Activated gamma-delta T cell (primary cell): Measurements from ENCODE around the gene TBC1D21.
A peak's percentile ranks its signal among the peaks of the same experiment; 100 is the strongest.

Source experiments
- DNase-seq: peaks from one replicate; lab custom pipeline; 2025; lab: John Stamatoyannopoulos, UW

The TBC1D21 gene

DNA sequence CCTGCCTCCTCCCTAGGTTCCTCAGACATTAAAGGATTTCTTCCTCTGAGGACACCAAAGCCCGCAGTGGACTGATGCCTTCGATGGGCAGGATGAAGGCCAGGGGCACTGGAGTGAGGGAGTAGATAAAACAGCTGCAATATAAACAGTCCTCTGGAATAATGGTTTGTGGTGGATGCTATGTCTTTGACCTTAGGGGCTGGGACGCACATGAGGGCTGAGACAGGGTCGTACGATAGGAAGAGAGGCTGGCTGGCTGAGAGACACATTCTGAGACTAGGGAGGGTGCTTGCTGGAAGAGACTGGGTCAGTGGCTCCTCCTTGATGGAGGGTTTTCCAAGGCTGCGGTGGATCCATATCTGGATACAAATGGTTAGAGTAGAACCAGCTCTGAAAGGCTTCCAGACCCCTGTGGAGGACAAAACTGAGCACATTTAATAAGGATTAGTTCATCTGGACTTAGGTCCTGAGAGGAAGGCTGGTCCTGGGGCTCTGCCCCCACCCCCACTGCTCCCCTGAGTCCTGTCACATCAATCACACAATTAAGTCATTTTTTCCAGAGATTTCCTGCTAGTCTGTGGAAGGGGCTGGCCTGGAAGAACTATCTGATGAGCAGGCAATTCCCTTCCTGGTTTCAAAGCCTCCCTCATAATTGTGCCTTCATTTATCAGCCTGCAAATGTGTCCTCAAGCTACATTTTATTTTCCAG, 15.8 kb downstream of the TBC1D21 start:
- DNase-seq = no peak

DNA sequence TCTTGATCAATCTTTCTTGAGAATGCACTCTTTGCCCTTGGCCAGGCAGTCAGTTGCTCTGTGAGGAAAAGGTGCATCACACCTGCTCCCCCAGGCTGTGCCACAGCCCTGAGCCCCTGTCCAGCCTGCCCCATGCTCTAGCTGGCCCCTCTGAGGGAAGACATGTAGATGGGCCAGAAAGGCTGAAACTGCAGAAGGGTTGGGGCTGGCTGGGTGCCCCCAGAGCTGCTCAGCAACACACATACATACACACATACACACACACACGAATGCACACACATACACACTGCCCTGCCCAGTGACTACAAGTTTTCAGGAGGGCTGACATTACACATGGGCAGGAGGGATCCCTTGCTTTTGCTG, 16.4 kb downstream of the TBC1D21 start:
- no peak for DNase-seq

DNA sequence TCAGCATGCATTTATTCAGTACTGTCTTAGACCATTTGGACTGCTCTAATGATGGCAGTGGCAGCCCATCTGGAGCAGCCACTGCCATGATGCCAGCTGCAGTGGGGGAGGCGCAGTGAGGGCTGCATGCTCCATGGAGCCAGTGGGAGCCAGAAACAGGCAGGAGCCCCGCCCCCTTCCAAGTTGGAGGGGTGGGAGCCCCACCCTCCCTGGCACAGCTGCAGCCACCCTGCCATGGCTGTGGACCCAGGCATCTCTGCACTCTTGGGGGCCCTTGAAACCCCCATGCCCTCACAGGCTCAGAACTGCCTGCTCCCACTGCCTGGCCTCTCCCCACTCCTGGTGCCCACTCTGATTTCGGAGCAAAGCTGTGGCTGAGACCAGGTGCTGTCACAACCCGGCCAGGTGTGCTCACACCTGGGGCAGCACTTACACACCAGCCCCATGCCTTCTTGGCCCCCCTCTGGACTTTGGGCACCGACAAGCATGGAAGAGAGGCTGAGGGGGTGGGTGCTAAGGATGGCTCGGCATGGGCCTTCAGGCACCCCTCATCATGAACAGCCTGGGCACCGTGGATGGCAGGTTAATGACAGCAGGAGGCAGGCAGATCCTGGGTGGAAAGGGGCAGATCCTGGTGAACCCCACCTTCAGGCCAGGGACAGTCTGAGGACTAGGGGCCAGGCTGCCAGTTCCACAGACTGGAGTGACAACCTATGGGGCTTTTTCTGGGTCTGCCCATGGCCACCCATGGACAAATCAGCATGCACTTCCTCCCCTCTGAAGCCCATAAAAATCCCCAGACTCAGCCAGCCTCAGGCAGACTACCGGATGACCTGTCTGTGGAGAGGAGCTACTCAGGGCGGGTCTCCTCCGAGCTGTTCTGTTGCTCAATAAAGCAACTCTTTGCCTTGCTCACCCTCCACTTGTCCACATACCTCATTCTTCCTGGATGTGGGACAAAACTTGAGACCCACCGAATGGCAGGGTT, 18.3 kb downstream of the TBC1D21 start:
- DNase-seq = no peak

DNA sequence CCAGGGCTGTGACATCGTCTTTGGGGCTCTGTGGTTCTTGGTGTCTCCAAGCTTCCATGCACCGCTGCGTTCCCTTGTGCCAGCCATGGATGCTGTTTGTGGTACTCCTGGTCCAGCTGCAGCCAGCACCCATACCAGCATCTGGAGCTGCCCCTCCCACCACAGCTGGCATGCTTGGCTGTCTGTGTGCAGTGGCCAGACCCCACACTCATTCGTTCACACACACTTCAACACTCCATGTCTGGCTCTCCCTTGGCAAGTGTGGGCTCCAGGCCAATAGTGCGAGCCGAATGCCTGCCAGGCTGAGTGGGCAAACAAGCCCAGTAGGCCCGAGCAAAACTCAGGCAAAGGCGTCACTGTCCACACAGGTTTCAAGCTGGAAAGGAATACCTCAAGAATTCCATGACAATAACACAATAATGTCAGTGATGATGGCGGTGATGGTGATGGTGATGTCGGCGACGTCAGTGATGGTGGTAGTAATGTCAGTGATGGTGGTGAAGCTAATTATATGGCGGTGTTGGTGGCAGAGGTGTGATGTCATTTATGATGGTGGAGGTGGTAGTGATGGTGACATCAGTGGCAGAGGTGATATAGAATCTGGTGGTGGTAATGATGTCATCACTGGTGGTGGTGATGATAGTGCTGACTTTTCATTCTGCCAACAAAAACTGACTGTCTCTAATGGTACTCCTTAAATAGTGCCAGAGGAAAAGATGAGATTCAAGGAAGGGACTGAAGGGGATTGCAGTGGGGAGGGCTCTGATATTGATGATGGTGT, 19.3 kb downstream of the TBC1D21 start:
- DNase-seq = no peak

DNA sequence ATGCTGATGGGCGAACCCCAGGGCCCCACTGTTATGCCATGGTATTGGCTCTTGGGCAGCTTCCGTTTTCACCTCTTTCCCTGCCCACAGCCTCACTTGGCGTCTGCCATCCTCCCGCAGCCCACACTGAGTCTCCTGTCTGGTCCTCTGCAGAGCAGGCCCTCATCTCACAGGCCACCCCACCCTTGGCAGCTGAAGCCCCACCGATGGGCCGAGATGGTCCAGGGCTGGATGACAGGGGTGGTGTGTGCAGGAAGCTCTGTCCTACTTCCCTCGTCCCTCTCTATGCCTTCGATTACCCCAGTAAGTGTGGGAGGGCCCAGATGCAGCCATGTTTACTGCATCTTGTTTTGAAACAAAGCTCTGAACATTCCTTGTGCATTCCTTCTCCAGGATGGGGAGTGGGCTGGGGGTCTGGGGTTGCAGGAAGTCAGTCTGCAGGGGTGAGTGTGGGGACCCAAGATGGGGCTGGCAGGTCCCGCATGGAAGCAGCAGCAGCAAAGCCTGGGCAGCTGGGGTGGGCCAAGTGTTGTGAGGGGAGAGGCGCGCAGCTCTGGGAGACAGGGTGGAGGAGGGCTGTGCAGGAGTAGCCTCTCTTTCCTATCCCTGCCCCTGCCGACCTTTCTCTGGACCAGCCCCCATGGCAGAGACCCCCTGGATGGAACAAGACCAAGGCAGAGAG, 20.9 kb downstream of the TBC1D21 start:
- DNase-seq = no peak

DNA sequence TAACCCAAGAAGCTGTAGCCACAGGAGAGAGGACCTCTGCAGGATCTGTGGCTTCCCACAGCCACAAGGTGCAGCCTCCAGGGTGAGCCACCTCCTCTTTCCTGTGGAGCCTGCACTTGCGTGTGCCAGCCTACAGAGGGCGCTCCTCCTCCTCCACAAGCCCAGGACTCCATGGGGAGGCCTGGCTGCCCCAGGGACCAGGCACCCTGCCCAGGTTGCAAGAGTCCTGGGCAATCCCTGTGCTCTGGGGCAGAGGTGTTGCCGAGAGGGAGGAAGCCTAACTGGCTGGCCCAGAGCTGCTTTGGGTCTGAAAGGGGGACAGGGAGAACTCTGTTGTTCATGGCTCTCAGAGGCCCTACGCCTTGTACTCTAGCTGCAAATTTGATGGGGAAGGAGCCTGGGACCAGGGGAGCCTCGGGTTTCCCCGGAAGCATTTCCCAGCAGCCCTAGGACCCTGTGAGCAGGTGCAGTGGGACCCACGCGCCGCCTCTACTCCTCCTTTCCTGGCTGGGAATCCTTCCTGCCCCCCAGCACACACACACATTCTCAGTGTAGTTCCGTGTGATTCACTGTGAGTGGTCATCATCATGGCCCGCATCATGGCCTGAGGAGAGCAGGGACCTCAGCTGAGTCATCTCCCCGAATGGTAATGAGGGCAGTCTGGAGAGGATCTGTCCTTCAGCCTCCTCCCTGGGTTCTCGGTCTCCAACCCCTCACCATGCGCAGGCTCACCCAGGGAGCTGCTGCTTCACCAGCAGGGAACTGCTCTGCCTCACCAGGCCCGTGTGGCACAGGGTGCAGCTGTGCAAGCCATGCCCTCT, 24.3 kb downstream of the TBC1D21 start:
- no peak for DNase-seq

DNA sequence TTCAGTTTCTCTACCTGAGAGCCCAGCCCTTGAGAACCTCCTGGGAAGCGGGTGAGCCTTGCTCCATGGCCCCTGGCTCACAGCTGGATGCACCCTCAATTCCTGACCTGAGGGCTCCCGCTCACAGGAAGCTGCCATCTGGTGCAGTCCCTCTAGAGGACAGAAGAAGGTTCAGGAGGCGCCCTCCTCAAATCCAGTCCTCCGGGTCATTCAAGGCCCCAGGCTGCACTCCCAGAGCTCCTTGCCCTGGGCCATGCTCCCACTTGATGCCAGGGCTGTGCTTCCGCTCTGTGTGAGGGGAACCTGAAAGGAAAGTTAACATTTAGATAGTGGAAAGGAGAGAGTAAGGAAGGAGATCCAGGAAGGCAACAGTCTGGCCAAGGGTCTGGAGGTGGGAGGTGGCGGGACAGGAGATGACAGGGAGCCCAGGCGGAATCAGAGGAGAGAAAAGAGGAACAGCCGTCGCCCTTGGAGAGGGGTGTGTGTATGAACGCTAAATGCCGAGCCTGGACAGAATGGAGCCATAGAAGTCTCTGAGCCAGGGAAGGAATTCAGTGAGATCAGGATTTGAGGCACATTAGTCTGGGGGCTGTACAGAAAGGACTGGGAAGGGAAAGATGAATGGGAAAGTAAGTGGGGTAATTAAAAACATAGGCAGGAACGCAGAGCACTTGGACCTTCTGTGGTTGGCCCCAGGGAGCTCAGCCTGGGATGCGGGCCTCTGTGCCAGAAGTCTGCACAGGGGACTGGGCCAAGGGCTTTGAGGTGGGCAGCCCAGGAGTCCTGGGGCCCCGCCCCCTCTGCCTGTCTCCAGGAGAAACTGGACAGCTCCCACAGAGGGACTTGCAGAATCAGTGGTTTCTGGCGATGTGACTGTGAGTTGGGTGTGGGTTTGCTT, 26.1 kb downstream of the TBC1D21 start:
- DNase-seq = no peak

DNA sequence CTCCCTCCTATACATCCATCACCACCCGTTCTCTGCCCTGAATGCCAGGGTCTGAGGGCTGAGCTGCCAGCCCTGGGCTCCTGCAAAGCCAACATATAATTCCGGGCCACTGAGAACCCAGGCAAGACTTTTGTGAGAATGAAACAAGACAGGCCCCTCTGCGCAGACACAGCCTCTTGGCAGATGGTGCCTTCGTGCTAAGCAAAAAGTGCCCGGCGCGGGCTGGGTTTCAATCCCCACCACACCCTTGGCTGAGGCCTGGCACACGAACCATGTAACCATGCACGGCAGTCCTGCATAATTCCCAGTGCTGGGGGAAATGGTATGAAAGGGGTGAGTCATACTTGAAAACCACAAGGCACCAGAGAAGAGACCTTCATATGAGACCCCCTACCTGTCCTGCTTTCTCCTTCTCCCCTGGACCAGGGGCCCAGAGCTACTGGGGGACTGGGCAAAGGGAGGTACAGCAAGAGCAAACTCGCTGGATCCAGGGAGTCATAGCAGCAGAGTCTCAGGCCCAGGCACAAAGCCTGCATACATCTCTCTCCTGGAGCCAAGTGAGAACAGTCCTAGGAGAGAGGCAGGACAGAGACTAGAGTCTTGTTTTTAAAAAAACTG, 26.8 kb downstream of the TBC1D21 start:
- DNase-seq = no peak

DNA sequence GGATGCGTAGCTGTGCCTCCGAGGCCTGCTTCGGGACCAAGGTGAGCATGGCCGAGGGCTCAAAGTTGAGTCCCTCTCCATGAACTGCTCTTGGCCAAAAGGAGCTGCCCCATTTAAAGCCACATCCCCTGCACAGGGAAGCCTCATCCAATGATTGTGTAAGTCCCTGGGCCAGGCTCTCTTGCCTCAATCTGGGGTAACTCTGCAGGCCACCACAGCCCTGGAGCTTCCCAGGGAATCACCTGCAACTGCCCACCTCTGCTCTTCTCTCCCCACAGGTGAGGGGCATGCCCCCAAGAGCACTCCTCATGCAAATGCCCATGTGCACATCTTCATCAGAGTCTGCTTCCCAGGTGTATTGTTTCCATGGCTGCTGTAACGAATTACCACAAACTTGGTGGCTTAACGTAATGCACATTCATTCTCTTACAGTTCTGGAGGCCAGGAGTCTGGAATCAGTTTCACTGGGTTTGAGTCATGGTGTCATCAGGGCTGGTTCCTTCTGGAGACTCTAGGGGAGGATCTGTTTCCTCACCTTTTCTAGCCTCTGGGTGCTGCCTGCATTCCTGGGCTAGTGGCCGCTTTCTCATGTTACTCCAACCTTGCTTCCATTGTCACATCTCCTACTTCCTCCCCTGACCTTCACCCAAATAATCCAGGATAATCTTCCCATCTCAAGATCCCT, 27.9 kb downstream of the TBC1D21 start:
- DNase-seq = no peak

DNA sequence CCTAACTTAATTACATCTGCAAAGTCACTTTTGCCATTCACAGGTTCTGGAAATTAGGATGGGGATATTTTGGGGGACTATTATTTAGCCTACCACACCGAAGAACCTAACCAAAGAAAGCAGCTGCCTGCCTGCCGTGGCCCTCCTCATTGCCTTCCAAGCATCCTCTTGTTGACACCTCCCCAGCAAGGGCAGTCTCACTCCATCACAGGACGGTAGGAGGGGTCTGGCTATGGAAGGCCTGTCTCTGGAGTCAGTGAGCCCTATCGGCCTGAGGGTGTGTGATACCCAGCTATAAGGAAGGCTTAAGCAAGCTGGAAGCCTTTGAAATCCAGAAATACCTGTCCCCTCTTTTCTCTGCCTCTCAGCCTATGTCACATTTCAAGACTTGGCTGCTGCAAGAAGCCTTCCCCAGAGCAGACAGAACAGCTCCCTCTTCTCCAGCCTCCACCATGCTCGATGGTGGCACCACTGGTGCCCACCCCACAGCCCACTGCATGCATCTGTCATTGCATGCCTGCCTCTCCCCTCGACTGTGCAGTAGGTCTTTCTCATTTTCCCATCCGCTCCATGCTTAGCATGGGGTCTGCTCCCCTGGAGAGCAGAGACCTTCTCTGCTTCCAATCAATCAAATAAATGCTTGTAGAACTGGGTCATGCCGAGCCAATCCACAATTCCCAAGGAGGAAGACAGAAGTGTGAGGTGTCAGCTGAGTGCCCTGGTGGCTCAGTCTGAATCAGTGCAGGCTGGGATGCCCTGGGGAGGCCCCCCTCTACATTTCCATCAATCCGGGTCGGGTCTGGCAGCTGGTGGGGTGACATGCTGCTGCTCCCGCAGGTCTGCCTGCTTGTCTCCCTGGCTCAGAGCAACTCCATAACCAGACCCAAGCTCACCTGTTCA, 29.0 kb downstream of the TBC1D21 start:
- DNase-seq = no peak

DNA sequence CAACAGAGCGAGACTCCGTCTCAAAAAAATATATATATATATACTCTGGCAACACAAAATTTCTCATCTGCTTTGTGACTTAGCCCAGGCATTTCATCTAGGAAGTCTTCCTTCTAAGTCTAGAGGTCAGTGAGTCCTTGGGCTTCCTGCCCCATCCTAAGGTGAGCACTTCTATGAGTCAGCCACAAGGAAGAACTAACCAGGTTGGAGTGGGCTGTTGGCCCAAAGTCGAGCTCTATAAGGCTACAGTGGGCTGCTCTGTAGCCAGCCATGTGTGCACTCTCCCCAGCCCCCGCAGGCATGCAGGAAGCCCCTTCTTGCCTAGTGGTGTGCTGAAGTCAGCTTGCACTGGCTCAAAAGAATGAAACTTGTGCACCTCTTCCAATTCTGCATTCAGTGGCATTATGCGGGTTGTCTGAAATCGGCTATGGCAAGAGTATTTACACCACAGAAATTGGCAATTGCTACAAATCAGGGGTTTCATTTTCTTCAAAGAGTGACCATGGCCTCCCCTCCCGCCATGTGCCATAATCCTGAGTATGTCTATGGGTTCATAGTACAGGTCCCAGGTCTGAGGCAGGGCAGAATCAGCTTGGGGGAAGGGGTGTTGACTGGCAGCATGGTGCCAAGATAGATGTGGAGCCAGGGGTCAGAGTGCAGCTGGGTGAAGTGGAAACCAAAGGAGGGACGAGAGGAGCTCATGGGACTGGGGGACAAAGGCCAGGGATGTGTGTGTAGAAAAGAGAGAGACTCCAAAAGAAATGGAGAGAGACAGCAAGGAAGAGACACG, 30.9 kb downstream of the TBC1D21 start:
- no peak for DNase-seq

DNA sequence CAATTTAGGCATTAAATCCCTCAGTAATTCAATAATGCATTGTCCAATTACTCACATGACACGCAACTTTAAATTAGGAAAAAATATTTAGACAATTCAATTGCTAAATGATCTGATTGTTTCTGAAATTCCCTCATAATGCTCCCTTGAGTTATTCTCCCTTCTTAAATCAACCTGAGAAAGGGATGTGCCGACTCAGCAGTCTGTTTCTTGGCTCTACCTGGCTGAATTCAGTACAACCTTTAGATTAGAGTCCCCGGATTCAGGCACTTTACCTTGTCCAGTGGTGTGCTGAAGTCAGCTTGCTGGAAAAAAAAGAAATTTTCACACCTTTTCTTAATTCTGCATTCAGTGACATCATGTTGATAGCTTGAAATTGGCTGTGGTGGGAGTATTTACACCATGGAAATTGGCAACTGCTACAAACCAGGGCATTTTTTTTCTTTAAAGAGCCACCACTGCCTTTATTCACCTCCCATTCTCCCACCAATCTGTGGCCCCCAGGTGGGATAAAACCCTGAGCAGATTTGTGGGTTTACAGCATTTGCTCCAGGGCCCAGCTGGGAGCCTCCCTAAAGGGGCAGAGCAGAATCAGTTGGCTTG, 32.0 kb downstream of the TBC1D21 start:
- DNase-seq = no peak

DNA sequence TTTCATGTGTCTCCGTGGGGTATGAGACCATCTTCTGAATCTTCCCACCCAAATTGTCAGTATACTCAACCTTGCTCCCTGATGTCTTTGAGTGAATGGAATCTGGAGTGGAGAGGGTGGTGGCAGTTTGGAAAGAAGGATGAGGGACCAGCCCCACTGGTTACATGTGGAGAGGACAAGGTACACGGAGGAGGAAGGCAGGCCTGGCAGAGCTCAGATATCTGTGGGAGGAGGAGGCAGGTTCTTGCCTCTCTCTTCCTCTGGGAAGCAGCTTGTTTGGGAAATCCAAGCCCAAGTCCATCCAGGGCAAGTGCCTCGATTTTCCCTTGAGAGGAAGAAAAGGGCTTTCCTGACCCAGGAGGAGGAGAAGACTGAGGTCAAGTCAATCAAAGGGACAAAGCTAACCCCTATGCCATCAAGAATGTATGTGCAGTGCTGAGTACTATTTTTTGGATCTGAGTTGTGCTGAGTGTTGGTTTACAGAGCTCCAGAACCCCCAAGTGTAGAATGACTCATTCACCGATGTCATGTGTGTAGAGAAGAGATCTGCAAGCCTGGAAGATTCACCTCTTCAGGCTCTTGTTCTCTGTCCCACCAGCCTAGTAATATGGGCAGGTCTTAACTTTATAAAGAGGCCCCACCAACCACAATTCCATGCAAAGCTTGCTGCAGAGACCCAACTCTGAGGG, 33.1 kb downstream of the TBC1D21 start:
- DNase-seq = no peak

DNA sequence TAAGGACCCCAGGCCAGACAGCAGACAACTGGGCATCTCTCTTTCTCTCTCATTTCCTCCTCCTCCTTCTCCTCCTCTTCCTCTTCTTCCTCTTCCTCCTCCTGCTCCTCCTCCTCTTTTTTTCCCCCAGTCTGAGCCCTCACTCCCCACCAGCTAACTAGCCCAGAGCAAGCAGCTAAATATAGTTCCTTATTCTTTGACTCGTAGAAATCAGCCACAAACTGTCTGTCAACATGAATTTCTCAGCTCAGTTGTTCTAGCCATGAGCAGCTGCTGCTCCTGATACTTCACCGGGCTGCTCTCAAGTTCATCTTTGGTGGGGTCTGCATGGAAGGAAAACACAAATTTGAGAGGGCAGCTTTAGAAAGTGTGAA, 33.7 kb downstream of the TBC1D21 start:
- DNase-seq = no peak

DNA sequence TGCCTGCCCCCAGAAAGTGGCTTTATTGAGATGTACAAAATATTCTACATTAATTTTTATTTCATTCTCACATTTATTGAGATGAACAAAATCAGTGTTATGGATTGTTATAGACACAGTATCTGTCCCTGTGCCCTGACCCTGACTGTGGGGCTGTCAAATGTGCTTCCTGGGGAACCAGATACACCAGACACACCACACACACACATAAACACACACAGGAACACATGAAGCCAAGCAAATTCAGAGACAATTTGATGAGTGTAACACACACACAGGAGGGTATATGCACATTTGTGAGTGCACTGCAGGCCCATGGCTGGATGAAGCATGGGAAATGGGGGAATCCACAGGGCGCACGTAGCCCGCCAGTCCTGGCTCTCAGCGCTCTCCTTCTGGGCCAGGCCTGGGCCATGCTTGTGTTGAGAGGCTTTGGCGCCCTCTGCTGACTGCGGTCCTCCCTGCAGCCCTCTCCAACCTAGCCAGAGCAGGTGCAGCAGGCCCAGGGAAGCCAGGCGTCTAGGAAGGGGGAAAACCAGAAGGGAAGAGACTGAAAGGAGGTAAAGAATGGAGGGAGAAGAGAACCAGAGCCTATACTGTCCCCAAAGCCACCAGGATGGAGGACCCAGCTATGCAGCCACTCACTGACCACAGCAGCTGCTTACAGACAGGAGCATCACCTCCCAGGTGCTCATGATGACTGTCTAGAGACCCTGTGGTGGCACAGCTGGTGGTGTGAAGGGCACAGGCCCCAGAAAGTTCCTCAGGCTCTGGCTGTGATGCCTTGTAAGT, 34.9 kb downstream of the TBC1D21 start:
- DNase-seq = peak; percentile 18
